GM18520 (cell line): ENCODE data around the gene ADAM15.

Source experiments
- ATAC-seq: cut with Tn5 transposase; IDR thresholded peaks from one replicate; pipeline ENCODE4 v1.9.1; 2021; ENCODE audit not compliant: unreplicated experiment

ADAM15 gene

DNA sequence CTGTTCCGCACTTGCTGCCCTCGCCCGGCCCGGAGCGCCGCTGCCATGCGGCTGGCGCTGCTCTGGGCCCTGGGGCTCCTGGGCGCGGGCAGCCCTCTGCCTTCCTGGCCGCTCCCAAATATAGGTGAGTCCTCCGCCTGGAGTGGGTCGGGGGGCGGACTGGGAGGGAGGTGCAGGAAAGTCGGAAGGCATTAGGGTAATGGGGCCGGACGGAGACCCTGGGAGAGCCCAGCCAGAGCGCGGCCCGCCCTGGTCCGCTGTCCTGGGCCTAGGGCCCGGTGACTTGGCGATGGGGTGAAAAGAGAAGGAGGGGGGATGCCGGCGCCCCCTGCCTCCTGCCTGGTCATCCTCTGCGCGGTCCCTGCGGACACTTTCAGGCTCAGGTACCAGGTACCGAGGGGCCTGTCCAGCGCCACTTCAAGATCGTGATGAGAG lies 243 bp downstream of the ADAM15 start:
- no peak for ATAC-seq

DNA sequence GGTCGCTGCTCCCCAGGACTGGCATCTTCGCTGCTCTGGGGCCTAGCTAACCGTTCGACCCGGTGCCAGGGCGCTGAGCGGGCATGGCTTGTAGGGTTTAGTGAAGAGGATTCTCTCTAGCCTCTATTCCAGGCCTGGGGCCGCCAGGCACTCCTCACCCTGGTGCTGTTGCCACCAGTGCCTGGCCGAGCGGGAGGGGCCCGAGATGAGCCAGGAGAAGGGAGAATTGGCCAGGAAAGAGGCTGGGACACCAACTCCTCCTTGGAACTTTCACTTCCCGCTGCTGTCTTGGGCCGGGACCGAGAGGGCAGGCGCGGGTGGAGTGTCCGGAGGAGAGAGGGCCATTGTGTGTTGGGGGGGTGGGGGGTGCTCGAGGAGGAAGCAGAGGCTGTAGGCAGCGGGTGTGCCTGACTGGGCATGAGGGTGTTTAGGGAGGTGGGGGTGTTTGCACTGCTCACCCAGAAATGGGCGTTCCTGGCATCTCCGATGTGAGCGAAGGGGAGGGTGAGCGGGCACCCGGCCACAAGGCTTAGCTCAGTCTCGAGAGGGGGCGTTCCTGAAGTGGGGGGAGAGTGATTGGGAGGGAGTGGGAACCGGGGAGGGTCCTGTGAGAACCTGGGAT lies 772 bp downstream of the ADAM15 start:
- no peak for ATAC-seq

DNA sequence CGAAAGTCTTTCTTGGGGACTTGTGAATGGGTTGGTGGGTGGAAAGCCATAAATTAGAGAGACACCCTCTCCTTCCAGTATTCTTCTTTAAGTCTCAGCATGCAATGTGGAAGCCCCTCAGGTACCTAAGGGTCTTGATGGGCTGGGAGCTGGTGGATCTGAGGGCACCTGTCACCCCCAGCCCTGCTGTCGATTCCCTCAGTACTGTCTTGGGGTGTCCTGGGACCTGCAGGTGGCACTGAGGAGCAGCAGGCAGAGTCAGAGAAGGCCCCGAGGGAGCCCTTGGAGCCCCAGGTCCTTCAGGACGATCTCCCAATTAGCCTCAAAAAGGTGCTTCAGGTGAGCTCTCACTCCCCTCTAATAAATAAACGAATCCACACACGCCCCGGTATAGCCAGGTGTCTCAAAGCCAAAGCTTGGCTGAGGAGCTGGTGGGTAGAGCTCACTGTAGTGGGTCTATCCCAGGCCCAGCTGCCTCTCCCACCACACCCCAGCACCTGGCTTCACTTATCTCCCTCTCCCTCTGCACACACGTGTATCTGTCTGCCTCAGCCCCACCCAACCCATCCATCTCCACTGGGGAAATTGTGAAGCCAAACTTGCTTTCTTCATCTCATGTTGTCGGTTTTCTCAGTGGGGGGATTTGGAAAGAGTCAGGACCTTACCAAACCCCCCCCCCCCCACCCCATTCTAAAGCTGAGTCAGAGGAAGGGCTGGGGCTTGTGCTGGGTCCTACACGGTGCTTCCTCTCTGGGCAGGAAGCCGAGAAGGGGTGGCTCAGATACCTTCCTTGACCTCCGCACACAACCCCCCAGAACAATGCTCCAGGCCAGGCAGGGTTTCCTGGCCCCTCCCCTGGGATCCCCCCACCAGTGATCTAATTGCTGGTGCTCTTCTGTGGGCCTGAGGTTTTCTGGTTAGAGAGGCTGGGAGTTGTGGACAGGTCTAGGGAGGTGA lies 1.6 kb downstream of the ADAM15 start:
- no peak for ATAC-seq

DNA sequence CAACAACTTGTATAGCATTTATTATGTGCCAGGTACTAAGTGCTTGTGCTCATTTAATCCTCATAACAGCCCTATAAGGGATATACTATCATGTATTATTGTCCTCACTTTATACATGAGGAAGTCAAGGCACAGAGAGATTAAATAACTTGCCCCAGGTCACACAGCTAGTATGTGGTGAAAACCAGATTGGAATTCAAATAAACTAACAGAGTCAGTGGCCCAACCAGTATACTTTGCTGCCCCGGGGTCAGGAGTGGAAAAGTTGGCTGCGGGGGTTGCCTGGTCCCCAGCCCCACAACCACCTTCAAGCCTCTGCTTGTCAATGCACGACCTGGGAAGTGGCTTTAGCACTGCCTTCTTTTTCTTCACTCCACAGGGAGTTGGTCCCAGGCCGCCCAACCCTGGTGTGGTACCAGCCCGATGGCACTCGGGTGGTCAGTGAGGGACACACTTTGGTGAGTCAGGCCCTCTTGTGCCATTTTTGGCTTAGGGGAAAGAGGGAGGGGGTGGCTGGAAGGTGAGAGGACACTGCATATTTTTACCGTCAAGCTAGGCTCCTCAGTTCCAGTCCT lies 2.5 kb downstream of the ADAM15 start:
- no peak for ATAC-seq

DNA sequence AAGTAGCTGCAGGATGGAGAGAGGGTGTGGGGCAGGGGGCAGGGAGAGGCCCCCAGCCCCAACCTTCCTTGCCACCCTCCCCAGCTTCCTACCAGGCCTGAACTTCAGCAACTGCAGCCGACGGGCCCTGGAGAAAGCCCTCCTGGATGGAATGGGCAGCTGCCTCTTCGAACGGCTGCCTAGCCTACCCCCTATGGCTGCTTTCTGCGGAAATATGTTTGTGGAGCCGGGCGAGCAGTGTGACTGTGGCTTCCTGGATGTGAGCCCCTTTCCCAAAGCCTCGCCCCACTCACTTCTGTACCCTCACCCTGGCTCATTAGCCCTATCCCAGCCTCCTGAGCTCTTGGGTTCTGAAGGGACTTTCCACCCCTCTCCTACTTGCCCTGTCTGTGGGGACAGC lies 6.0 kb downstream of the ADAM15 start:
- ATAC-seq = no peak

DNA sequence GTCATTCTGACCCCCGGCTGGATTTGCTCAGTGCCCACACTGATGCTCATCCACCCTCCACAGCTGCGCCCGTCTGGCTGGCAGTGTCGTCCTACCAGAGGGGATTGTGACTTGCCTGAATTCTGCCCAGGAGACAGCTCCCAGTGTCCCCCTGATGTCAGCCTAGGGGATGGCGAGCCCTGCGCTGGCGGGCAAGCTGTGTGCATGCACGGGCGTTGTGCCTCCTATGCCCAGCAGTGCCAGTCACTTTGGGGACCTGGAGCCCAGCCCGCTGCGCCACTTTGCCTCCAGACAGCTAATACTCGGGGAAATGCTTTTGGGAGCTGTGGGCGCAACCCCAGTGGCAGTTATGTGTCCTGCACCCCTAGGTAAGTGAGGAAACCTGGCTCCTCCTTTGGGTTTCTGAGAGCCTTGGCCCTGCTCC lies 6.7 kb downstream of the ADAM15 start:
- ATAC-seq = no peak

DNA sequence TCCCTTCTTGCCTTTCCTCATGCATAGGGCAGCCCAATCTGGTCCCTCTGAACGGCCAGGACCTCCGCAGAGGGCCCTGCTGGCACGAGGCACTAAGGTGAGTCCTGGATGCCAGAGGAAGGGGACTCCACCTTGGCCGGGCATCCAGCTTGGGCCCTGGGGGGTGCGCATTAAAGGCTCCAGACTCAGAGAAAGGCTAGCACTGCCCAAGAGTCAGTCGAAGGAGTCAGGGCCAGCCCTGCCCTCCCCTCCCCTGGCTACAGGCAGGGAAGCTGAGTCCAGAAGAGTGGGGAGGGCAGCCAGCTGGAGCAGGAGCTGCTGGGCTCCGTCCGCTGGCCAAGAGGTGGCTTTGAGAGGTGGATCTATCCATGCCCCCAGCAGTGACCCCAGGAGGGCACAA lies 9.6 kb downstream of the ADAM15 start:
- ATAC-seq = no peak

DNA sequence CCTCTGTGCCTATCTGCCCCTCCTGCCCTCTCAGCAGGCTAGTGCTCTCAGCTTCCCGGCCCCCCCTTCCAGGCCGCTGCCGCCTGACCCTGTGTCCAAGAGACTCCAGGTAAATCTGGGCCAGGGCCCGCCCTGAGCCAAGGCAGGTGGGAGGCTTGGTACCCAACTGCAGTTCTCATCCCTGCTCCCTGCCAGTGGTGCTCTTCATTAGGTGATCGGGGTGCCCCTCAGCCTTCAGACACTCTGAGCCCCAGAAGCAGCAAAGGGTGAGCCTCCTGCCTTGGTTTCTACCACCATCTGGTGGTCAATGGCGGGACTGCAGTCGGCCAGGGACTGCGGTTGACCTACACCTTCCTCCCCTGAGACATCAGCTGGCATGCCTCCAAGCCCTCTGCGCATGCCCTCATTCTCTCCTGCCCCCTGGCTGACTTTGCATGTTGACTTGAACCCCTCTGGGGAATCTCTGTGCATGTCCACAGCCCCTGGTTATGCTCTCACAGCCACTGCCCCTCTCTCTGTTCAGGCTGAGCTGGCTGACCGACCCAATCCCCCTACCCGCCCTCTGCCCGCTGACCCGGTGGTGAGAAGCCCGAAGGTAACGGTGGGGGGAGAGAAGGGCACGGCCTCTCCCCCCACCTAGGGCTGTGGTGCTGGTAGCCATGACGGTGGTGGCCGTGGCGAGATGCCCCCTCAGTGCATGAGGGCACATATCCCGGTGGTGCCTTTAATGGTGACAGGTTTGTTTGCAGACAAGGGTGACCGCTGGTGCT lies 10.4 kb downstream of the ADAM15 start:
- ATAC-seq = peak; percentile 32

DNA sequence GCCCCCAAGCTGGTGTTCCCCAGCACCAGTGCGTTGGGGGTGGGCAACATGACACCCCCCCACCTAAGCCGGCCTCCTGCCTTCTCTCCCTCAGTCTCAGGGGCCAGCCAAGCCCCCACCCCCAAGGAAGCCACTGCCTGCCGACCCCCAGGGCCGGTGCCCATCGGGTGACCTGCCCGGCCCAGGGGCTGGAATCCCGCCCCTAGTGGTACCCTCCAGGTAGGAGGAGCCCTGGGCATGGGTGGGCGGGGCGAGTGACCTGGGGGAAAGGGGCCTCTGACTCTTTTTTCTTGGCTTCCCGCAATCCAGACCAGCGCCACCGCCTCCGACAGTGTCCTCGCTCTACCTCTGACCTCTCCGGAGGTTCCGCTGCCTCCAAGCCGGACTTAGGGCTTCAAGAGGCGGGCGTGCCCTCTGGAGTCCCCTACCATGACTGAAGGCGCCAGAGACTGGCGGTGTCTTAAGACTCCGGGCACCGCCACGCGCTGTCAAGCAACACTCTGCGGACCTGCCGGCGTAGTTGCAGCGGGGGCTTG lies 11.1 kb downstream of the ADAM15 start:
- no peak for ATAC-seq

DNA sequence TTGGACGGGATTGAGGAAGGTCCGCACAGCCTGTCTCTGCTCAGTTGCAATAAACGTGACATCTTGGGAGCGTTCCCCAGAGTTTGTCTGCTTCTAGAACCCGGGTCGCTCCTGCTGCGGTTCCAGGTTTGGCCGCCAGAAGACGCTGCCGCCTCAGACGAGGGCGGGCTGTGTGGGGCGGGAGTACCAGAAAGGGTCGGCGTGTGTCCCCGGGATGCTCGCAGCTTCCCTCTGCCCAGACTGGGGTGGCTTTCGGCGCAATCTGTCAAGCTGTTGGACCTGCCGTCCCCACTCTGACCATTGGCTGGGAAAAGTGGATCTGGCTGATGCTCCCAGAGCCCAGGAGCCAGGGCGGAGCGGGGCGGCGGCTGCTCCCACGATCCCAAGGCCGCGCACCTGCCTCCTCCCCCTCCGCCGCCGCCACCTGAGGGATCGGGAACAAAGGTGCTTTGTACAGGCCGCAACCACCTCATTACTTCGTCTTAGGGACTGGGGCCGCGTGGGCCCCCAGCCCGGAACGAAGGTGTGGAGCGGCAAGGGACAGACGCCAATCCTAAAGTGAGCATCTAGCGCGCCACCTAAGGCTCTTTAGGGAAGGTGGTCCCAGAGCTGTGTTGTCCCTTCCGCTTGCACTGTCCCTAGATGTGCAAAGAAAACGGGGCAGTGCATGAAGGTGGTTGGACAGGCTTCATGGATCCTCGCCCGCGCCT lies 11.7 kb downstream of the ADAM15 start:
- no peak for ATAC-seq

DNA sequence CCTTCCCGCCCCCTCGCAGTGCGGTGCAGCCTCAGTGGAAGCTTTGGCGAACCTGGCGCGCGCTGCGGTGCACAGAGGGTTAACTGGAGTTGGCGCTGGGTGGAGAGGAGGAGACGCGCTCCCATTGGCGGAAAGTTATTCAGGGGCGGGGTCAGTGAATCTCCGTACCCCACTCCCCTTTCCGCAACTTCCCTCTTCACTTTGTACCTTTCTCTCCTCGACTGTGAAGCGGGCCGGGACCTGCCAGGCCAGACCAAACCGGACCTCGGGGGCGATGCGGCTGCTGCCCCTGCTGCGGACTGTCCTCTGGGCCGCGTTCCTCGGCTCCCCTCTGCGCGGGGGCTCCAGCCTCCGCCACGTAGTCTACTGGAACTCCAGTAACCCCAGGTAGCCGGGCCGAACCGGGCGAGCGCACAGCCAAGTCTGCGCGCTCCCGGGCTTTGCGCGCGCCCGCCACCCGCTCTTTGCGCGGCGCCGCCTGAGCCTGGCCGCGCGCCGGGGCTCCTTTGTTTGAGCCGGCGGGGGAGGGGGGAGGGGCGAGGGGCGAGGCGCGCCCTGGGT lies 12.5 kb downstream of the ADAM15 start, which contains the start of gene EFNA4:
Gene EFNA4 (plus strand): TSS at position 191 of the 561 bp plus-strand sequence. CDS start 84 bp downstream, at position 275.
- peak; percentile 42 for ATAC-seq

DNA sequence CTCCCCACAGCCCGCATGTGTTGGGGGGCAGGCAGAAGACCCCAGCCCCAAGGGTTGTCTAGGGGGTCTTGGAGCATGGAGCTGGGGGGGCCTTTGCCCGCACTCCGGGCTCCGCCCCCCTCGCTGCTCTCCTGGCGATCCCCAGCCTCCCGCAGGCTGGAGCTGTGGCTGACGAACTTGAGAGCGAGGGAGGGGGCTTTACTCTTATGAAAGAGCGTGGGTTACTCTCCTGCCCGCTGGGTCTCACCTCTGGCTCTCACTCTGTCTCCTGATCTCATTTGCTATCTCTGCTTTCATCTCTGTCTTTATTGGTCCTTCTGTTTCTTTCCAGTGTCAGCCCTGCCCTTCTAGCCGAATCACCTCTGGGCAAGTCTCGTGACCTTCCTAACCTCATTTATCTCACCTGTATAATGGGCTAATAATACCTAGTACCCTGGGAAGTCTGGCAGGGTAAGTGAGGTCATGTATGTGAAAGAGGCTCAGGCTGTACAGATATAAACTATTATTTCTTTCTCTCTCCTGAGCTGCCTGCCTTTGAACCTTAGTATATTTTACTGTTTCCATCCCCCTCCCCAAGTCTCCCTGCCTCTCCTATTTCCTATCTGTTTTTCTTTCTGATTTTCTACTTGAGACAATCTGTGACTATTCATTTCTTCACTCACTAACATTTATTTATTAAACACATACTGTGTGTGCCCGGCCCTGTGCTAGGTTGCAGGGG lies 13.2 kb downstream of the ADAM15 start:
- no peak for ATAC-seq

DNA sequence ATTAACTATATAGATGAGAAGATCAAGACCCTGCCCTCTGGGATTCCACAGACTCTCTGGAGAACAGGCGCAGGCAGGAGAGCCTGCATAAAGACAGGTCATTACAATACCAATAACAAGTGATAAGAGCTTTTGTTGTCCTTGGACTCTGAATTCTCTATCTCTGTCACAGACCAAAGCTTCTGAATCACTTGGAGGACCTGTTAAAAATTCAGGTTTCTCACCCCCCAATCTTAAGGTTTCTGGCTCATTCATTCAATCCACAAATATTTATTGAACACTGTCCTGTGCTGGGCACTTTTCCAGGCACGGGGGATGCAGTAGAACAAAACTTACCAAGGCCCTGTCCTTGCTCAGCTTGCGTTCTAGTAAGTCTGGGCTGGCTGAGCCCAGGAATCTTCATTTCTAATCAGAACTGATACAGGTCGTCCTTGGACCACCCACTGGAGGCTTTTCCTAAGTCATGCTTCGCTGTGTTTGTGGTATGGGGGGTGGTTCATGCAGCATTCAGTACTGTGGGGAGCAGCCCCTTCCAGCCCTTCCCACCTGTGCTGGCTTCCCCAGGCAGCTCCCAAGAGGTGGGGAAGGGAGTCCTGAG lies 13.8 kb downstream of the ADAM15 start:
- no peak for ATAC-seq

DNA sequence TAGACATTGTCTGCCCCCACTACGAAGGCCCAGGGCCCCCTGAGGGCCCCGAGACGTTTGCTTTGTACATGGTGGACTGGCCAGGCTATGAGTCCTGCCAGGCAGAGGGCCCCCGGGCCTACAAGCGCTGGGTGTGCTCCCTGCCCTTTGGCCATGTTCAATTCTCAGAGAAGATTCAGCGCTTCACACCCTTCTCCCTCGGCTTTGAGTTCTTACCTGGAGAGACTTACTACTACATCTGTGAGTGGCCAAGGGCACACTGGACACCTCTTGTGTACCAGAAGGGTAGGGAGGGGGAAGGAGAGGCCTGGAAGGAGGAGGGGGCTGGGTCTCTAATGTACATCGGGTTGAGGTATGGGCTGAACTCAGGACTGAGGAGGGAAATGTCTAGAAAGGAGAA lies 15.7 kb downstream of the ADAM15 start:
- ATAC-seq = no peak

DNA sequence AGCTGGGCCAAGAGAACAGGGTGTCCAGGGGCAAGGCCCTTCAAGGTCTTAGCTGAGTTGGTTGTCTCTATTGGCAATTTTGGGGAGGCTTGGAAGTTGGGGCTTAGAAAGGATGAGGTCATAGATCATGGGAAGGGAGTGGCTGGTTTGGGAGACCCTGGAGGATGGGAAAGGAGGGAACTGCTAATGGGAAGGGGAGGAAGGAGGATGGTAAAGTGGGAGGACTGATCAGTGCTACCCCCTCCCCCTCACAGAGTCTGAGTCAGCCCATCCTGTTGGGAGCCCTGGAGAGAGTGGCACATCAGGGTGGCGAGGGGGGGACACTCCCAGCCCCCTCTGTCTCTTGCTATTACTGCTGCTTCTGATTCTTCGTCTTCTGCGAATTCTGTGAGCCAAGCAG lies 17.5 kb downstream of the ADAM15 start:
- ATAC-seq = no peak

DNA sequence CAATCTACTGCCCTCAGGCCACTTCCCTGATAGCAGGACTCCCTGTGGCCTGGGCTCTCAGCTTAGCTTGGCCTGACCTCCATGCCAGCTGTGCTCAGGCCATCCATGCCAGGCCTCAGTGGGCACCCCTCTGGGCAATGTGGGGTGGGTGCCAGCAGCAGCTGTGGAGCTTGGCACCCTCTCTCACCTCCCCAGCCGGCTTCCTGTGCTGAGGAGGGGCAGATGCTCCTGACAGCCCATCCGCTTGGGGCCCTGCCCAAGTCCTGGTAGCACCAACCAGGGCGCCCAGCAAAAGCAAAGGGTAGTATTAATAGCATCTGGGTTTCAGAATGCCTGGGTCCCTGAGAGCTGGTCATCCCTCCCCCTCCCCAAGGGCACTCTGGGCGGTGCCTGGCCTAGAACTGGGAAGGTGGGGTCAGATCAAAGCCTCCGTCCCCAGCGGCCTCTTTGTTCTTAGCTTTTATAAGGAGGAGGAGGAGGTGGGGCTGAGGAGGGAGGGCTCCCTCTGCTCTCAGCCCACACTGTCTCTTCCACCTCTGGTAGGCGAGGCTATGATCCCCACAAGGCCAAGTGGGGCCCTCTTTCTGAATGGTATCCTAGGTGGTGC lies 18.5 kb downstream of the ADAM15 start:
- ATAC-seq = no peak

DNA sequence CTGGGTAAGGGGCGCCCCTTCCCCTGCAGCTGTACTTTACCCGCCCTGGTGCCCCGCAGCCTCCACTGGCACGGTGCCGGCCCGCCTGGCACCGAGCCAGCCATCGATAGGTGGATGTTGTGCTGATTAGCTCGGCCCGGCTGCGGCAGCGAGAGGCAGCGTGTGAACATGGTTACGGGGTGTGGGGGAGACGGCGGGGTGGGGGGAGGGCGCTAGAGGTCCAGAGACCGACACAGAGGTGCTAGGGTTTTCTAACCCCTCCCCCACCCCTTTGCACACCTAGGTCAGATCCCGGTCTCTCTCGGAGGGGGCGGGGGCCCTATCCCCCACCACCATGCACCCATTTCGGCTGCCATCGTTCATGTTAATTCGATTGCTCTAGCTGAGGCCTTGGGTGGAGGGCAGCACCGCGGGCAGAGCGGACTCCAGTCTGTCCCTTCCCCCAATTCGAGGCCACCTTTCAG lies 19.1 kb downstream of the ADAM15 start:
- ATAC-seq = no peak
